Ascending aorta (tissue), 2 donors: ENCODE data around the gene KIAA1549. TPM values are rescaled to one million over a fixed set of nuclear protein-coding genes. Genes with fewer than 3 reads are reported as not detected.

Source experiments
- DNase-seq, 2 donors: peaks; one replicate each; pipeline ENCODE4 v3.0.0-alpha.2; 2019; ENCODE audit warnings: low spot score in 2 of 2
- H3K27ac ChIP-seq, 2 donors: fragments of 200-600 bp; sonication (generic); one replicate each; pipeline ENCODE4 v1.5.1; 2016 to 2017; ENCODE audit warnings: mild to moderate bottlenecking in 1 of 2
- H3K27me3 ChIP-seq: fragments of 200-600 bp; sonication (generic); one replicate; pipeline ENCODE4 v1.5.1; 2017
- H3K36me3 ChIP-seq, 2 donors: fragments of 200-600 bp; sonication (generic); one replicate each; pipeline ENCODE4 v1.5.1; 2016
- H3K4me1 ChIP-seq, 2 donors: fragments of 200-600 bp; sonication (generic); one replicate each; pipeline ENCODE4 v1.5.1; 2016 to 2017; ENCODE audit warnings: mild to moderate bottlenecking in 1 of 2
- H3K4me3 ChIP-seq, 2 donors: fragments of 200-600 bp; sonication (generic); one replicate each; pipeline ENCODE4 v1.5.1; 2016 to 2017; ENCODE audit warnings: mild to moderate bottlenecking in 1 of 2
- H3K9me3 ChIP-seq, 2 donors: fragments of 200-600 bp; sonication (generic); one replicate each; pipeline ENCODE4 v1.5.1; 2016
- CTCF ChIP-seq, 3 experiments: fragments of 200-600 bp in 2 of 3; fragments of 450-650 bp in 1 of 3; sonication (generic) in 2 of 3; IDR thresholded peaks; one replicate each; pipeline ENCODE4 v1.5.1; 2016 to 2019; ENCODE audit warnings: antibody characterized with exemption in 3 of 3, mild to moderate bottlenecking in 1 of 3, moderate library complexity in 1 of 3
- intact Hi-C: fragments of 100-400 bp; cut with DNase I; formaldehyde crosslinking; loops from one replicate; pipeline ENCODE4 v1.15.1; 2023
- total RNA-seq: library from RNA; depleted of rRNA; stranded (reverse); fragments of >200 nt; gene quantifications from one replicate; pipeline ENCODE4 v1.1.0, GENCODE V29; 2016

KIAA1549 gene
- total RNA-seq, 1 donor from 2014 or later: 0.11 TPM

DNA sequence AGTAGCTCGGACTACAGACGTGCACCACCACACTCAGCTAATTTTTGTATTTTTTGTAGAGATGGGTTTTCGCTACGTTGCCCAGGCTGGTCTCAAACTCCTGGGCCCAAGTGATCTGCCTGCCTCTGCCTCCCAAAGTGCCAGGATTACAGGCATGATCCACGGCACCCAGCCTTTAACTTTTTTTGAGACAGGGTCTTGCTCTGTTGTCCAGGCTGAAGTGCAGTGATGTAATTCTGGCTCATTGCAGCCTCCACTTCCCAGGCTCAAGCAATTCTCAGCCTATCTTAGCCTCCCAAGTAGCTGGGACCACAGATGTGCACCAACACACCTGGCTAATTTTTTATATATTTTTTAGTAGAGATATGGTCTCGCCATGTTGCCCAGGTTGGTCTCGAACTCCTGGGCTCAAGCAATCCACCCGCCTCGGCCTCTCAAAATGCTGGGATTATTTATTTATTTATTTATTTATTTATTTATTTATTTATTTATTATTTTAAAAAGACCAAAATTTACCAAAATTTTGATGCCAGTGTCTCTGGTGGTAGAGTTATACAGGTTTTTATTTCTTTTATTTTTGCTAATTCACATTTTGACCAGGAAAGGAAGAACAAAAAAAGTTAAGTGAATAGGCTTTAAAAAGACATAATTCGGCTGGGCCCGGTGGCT is 158.2 kb downstream of the KIAA1549 start:
- Histone ChIP-seq H3K27ac (no peak overlapping the region), H3K9me3 (no peaks in the 10 kb centered on the region), H3K36me3 (no peaks in the 10 kb centered on the region), H3K4me3 (no peak overlapping the region), H3K27me3 (no peaks in the 10 kb centered on the region), H3K4me1 (no peaks in the 10 kb centered on the region)
- intact Hi-C loops: no loop called here
- DNase-seq: no peak
- TF ChIP-seq CTCF (IDR thresholded peaks at IDR 0.05): no peak

DNA sequence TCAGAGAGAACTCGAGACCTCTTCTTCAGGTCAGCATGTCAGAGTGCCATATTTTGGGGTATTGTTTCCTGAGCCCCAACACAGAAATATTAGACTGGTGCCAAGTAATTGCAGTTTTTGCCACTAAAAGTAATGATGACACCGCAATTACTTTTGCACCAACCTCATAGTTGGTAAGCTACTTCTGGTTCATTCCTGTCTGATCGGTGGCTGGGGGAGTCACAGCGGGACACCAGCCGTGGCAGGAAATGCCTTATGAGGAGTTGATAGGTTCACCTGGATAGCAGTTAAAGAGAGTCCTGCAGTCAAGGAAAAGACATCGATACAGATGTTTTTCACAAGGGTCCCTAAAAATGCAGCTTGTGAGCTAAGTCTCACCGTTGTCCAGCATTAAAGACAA is 159.3 kb downstream of the KIAA1549 start:
- intact Hi-C loops: no loop called here
- no peaks in the 10 kb centered on the region for H3K27me3 ChIP-seq
- H3K4me1 ChIP-seq: no peaks in the 10 kb centered on the region
- no peak for TF ChIP-seq CTCF (IDR thresholded peaks at IDR 0.05)
- no peak for DNase-seq
- H3K27ac ChIP-seq: no peak overlapping the region
- no peaks in the 10 kb centered on the region for H3K36me3 ChIP-seq
- no peak overlapping the region for H3K4me3 ChIP-seq
- H3K9me3 ChIP-seq: no peaks in the 10 kb centered on the region

DNA sequence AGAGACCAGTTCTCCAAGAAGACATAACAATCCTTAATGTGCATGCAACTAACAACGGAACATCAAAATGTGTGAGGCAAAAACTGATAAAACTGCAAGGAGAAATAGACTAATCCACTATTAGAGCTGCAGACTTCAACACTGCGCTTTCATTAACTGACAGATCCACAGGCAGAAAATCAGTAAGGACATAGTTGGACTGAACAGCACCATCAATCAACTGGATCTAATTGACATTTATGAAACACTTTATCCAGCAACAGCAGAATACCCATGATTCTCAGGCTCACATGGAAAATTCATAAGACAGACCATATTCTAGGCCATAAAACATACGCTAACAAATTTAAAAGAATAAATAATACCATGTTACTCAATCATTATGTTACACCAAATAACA is 161.6 kb downstream of the KIAA1549 start:
- H3K4me3 ChIP-seq: no peak overlapping the region
- H3K27me3 ChIP-seq: no peaks in the 10 kb centered on the region
- intact Hi-C loops: no loop called here
- H3K4me1 ChIP-seq: no peaks in the 10 kb centered on the region
- H3K9me3 ChIP-seq: no peaks in the 10 kb centered on the region
- no peak overlapping the region for H3K27ac ChIP-seq
- H3K36me3 ChIP-seq: no peaks in the 10 kb centered on the region
- TF ChIP-seq CTCF (IDR thresholded peaks at IDR 0.05): no peak
- no peak for DNase-seq

- H3K27me3 ChIP-seq: no peaks in the 10 kb centered on the region
- H3K36me3 ChIP-seq: no peaks in the 10 kb centered on the region
- H3K4me3 ChIP-seq: no peak overlapping the region
- no peaks in the 10 kb centered on the region for H3K9me3 ChIP-seq
- no peak overlapping the region for H3K27ac ChIP-seq
- no peak for TF ChIP-seq CTCF (IDR thresholded peaks at IDR 0.05)
- no peak for DNase-seq
- H3K4me1 ChIP-seq: no peaks in the 10 kb centered on the region
- intact Hi-C loops: no loop called here
Observed at GRCh38 chr7:138816650-138817049, 164.5 kb downstream of the KIAA1549 start.

DNA sequence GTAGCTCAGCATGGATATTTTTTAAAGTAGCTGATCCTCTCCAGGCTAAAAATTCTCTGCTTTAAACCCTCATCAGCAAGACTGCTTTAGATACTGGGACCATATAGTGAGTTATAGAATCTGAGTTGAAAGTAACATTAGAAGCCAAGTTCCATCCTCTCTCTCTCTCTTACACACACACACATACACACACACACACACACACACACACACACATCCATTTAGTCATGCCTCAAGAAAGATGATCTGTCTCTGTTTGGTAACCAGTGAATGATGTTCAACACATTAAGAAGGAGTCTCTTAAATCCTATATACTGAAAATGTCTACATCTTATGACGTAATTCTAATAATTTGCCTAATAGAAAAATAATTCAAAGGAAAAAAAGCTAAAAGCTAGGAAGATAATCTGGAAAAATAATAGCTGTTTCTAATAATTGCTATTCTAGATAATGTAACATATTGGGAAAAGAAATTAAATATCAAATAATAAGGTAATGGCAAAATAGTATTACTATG is 166.3 kb downstream of the KIAA1549 start:
- Histone ChIP-seq H3K27me3 (no peaks in the 10 kb centered on the region), H3K4me3 (no peak overlapping the region), H3K36me3 (no peaks in the 10 kb centered on the region), H3K9me3 (no peaks in the 10 kb centered on the region), H3K4me1 (no peaks in the 10 kb centered on the region), H3K27ac (no peak overlapping the region)
- DNase-seq: no peak
- intact Hi-C loops: no loop called here
- TF ChIP-seq CTCF (IDR thresholded peaks at IDR 0.05): no peak
